Fibroblast of lung (primary cell): ENCODE measurements around the gene WIPF1. TPM values are rescaled to one million over a fixed set of nuclear protein-coding genes. Genes with fewer than 3 reads are reported as not detected.

Experiments
- DNase-seq, 2 donors: peaks; one replicate each; pipeline versions ENCODE4 v3.0.0 to v3.0.0-alpha.2; 2010; ENCODE audit warnings: low read depth in 2 of 2
- H2AFZ ChIP-seq: 2 replicates; pipeline ENCODE4 v1.5.1; 2012; ENCODE audit warnings: low read length, control low read depth, inconsistent platforms
- H3K27ac ChIP-seq: 2 replicates; pipeline ENCODE4 v1.5.1; 2011; ENCODE audit warnings: low read length, control low read depth; ENCODE audit not compliant: insufficient read depth
- H3K27me3 ChIP-seq: 2 replicates; pipeline ENCODE4 v1.5.1; 2011; ENCODE audit warnings: mild to moderate bottlenecking, low read length; ENCODE audit not compliant: control insufficient read depth, insufficient read depth
- H3K36me3 ChIP-seq: 2 replicates; pipeline ENCODE4 v1.5.1; 2011; ENCODE audit warnings: low read length; ENCODE audit not compliant: control insufficient read depth, insufficient read depth
- H3K4me1 ChIP-seq: 2 replicates; pipeline ENCODE4 v1.5.1; 2011; ENCODE audit warnings: low read length; ENCODE audit not compliant: control insufficient read depth, insufficient read depth; ENCODE audit errors: extremely low read depth
- H3K4me2 ChIP-seq: 2 replicates; pipeline ENCODE4 v1.5.1; 2011; ENCODE audit warnings: low read length, control low read depth; ENCODE audit not compliant: insufficient read depth; ENCODE audit errors: extremely low read depth
- H3K4me3 ChIP-seq, 4 experiments: fragments of 200-600 bp in 1 of 4; sonication (generic) in 1 of 4; replicated peaks in 1 of 4; 2 replicates each; pipeline ENCODE4 v1.5.1; 2011 to 2016; ENCODE audit warnings: low read length in 4 of 4, low read depth in 3 of 4, mild to moderate bottlenecking in 3 of 4, control low read depth in 2 of 4, inconsistent platforms in 1 of 4, mixed read lengths in 1 of 4; ENCODE audit not compliant: insufficient read depth in 1 of 4; ENCODE audit errors: control extremely low read depth in 1 of 4
- H3K79me2 ChIP-seq: 2 replicates; pipeline ENCODE4 v1.5.1; 2012; ENCODE audit warnings: mild to moderate bottlenecking, low read length, inconsistent platforms; ENCODE audit not compliant: control insufficient read depth, insufficient read depth
- H3K9ac ChIP-seq: 2 replicates; pipeline ENCODE4 v1.5.1; 2011; ENCODE audit warnings: mild to moderate bottlenecking, low read length, control low read depth; ENCODE audit not compliant: insufficient read depth
- H3K9me3 ChIP-seq: 2 replicates; pipeline ENCODE4 v1.5.1; 2012; ENCODE audit warnings: low read depth, low read length; ENCODE audit not compliant: control insufficient read depth, insufficient read depth
- H4K20me1 ChIP-seq: 2 replicates; pipeline ENCODE4 v1.5.1; 2011; ENCODE audit warnings: low read length; ENCODE audit not compliant: control insufficient read depth, insufficient read depth; ENCODE audit errors: extremely low read depth
- EZH2 ChIP-seq: IDR thresholded peaks from 2 replicates; pipeline ENCODE4 v1.5.1; 2012; ENCODE audit warnings: low read length, control low read depth, mild to moderate bottlenecking; ENCODE audit errors: missing control alignments
- polyA plus RNA-seq, 2 donors: library from polyadenylated mRNA; depleted of rRNA in 1 of 2; stranded (reverse) in 1 of 2; unstranded in 1 of 2; fragments of >200 nt; gene quantifications; 2 replicates each; pipeline ENCODE4 v1.2.1, GENCODE V29; 2011 to 2012; ENCODE audit warnings: missing spikeins in 1 of 2
- total RNA-seq: library from RNA; depleted of rRNA; stranded (reverse); fragments of >200 nt; gene quantifications from 2 replicates; pipeline ENCODE4 v1.2.1, GENCODE V29; 2014
- TF ChIP-seq, protein P1 (sequence below), 2 donors: IDR thresholded peaks in 1 of 2; conservative IDR thresholded peaks in 1 of 2; 1 replicate in 1 of 2; 2 replicates in 1 of 2; pipeline ENCODE4 v1.5.1; 2011 to 2012; ENCODE audit warnings: low read length in 2 of 2, control low read depth in 1 of 2, inconsistent platforms in 1 of 2, low read depth in 1 of 2, mild to moderate bottlenecking in 1 of 2

WIPF1 gene
- total and polyA plus RNA-seq, 2 donors (not counting 1 experiment from before 2014, with no cell fraction given) = 10.7 to 23.6 TPM

DNA sequence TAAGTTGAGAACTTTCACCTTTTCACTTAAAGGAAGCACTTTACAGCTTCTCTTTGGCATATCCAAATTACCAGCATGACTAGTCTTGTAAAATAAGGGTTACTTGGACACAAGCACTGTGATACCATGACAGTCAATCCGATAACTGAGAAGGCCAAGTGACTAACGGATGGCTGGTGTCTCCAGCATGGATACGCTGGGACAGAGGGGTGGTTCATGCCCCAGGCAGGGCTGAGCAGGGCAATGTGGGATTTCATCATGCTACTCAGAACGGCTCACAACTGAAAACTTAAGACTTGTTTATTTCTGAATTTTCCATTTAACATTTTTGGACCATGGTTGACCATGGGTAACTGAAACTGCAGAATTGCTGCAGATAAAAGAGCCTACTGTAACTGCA lies 67.7 kb downstream of the WIPF1 start:
- no peak overlapping the region for H2AFZ ChIP-seq
- H3K27ac ChIP-seq = no peak overlapping the region
- DNase-seq = no peak

DNA sequence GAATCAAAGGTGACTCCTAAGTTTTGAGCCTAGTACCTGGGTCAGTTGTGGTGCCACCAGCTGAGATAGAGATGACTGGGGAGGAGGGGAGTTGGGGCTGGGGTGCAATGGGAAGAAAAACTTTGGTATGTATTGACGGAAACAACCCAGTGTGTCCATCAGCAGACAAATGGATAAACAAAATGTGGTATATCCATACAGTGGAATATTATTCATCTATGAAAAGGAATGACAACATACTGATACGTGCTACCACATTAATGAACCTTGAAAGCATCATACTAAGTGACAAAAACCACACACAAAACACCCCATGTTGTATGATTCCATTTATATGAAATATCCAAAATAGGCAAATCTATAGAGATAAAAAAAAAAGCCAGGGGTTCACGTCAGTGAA lies 69.6 kb downstream of the WIPF1 start:
- no peak overlapping the region for H2AFZ ChIP-seq

More for the DNA sequence above, 67.7 kb downstream of the WIPF1 start:
- H3K9ac ChIP-seq = no peak overlapping the region
- no peaks in the 10 kb centered on the region for H3K36me3 ChIP-seq
- H3K79me2 ChIP-seq = no peaks in the 10 kb centered on the region
- no peaks in the 10 kb centered on the region for H3K27me3 ChIP-seq
- H3K4me1 ChIP-seq = no peaks in the 10 kb centered on the region
- no peaks in the 10 kb centered on the region for H4K20me1 ChIP-seq
- TF ChIP-seq EZH2 = no peak
- TF ChIP-seq, protein P1, sequence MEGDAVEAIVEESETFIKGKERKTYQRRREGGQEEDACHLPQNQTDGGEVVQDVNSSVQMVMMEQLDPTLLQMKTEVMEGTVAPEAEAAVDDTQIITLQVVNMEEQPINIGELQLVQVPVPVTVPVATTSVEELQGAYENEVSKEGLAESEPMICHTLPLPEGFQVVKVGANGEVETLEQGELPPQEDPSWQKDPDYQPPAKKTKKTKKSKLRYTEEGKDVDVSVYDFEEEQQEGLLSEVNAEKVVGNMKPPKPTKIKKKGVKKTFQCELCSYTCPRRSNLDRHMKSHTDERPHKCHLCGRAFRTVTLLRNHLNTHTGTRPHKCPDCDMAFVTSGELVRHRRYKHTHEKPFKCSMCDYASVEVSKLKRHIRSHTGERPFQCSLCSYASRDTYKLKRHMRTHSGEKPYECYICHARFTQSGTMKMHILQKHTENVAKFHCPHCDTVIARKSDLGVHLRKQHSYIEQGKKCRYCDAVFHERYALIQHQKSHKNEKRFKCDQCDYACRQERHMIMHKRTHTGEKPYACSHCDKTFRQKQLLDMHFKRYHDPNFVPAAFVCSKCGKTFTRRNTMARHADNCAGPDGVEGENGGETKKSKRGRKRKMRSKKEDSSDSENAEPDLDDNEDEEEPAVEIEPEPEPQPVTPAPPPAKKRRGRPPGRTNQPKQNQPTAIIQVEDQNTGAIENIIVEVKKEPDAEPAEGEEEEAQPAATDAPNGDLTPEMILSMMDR (conservative IDR thresholded peaks at IDR 0.05 in 1 of 2, IDR thresholded peaks at IDR 0.05 in 1 of 2; ENCODE audit: low read depth in 1 of 2, low read length in 2 of 2) = no peak
- no peak overlapping the region for H3K4me3 ChIP-seq
- no peaks in the 10 kb centered on the region for H3K9me3 ChIP-seq
- no peak overlapping the region for H3K4me2 ChIP-seq

DNA sequence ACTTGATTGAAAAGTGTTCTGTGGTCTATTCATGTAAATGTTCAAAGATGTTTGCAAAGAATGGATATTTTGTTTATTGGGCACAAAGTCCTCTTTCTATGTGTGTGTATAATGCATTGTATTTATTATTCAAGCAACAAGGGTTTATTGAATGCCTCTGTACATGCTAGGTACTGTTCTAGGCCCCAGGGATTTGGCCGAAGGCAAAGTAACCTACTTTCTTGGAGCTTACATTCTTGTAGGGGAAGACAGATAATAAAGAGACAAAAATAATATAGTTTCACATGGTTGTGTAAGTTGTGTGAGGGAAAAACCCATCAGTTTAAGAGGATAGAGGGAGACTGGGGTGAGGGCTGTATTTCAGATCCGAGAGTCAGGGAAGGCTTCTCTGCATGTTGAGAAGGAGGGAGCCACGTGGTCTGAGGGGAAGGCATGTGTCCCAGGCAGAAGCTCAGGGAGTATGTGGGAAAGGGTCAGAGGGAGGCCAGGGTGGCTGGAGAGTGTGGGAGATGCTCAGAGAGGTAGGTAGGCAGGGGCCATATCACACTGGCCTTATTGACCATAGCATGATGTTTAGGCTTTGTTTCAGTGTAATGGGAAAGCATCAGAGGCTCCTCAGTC lies 70.4 kb downstream of the WIPF1 start:
- no peaks in the 10 kb centered on the region for H3K9me3 ChIP-seq
- no peaks in the 10 kb centered on the region for H3K36me3 ChIP-seq
- H3K27ac ChIP-seq = no peak overlapping the region
- TF ChIP-seq, protein P1 (conservative IDR thresholded peaks at IDR 0.05 in 1 of 2, IDR thresholded peaks at IDR 0.05 in 1 of 2; ENCODE audit: low read depth in 1 of 2, low read length in 2 of 2) = no peak
- no peak for TF ChIP-seq EZH2
- no peaks in the 10 kb centered on the region for H3K4me1 ChIP-seq
- no peak overlapping the region for H3K9ac ChIP-seq
- DNase-seq = no peak
- H3K27me3 ChIP-seq = no peaks in the 10 kb centered on the region
- no peak overlapping the region for H2AFZ ChIP-seq
- H3K4me2 ChIP-seq = no peak overlapping the region
- no peaks in the 10 kb centered on the region for H3K79me2 ChIP-seq
- no peak overlapping the region for H3K4me3 ChIP-seq
- no peaks in the 10 kb centered on the region for H4K20me1 ChIP-seq

More for the DNA sequence above, 69.6 kb downstream of the WIPF1 start:
- no peak for TF ChIP-seq EZH2
- TF ChIP-seq, protein P1 (conservative IDR thresholded peaks at IDR 0.05 in 1 of 2, IDR thresholded peaks at IDR 0.05 in 1 of 2; ENCODE audit: low read depth in 1 of 2, low read length in 2 of 2) = no peak
- no peaks in the 10 kb centered on the region for H3K27me3 ChIP-seq
- no peak for DNase-seq
- H4K20me1 ChIP-seq = no peaks in the 10 kb centered on the region
- H3K79me2 ChIP-seq = no peaks in the 10 kb centered on the region
- no peaks in the 10 kb centered on the region for H3K9me3 ChIP-seq
- no peaks in the 10 kb centered on the region for H3K36me3 ChIP-seq
- H3K4me1 ChIP-seq = no peaks in the 10 kb centered on the region
- no peak overlapping the region for H3K4me2 ChIP-seq
- H3K27ac ChIP-seq = no peak overlapping the region
- no peak overlapping the region for H3K4me3 ChIP-seq
- H3K9ac ChIP-seq = no peak overlapping the region
